Stomach (tissue), 4 donors: Measurements from ENCODE around the gene EPS8L1.

Experiments used
- CTCF ChIP-seq, 7 experiments: fragments of 450-650 bp in 4 of 7; fragments of 200-600 bp in 3 of 7; sonication (generic) in 3 of 7; IDR thresholded peaks; one replicate each; pipeline ENCODE4 v1.5.1; 2016 to 2019; ENCODE audit warnings: antibody characterized with exemption in 7 of 7, control low read depth in 2 of 7, mild to moderate bottlenecking in 1 of 7
- POLR2AphosphoS5 ChIP-seq, 3 donors: sonication (generic); formaldehyde crosslinking; IDR thresholded peaks; one replicate each; pipeline ENCODE4 v1.6.1; 2016; ENCODE audit warnings: antibody characterized with exemption in 3 of 3

GRCh38 chr19:55088021-55088451, 12.4 kb downstream of the EPS8L1 start:
- TF ChIP-seq CTCF (IDR thresholded peaks at IDR 0.05): no peak
- no peak for TF ChIP-seq POLR2AphosphoS5 (IDR thresholded peaks at IDR 0.05)
